Thoracic aorta (tissue), 2 donors: ENCODE data around the gene PARD6G. TPM values are rescaled to one million over a fixed set of nuclear protein-coding genes. Genes with fewer than 3 reads are reported as not detected.

ENCODE experiments used
- ATAC-seq: fragments of 150-250 bp; one replicate; pipeline ENCODE4 v1.8.0; 2017; ENCODE audit warnings: low read depth; ENCODE audit not compliant: insufficient number of reproducible peaks, low FRiP score
- DNase-seq: peaks from one replicate; pipeline ENCODE4 v3.0.0-alpha.2; 2020; ENCODE audit warnings: low spot score
- H3K27ac ChIP-seq, 2 donors: fragments of 200-600 bp; sonication (generic); 1 replicate in 1 of 2; 2 replicates in 1 of 2; pipeline ENCODE4 v1.5.1; 2016; ENCODE audit warnings: mild to moderate bottlenecking in 2 of 2, moderate library complexity in 2 of 2
- H3K27me3 ChIP-seq: fragments of 200-600 bp; sonication (generic); replicated peaks from 2 replicates; pipeline ENCODE4 v1.6.0; 2016; ENCODE audit warnings: mild to moderate bottlenecking; ENCODE audit not compliant: insufficient read depth
- H3K36me3 ChIP-seq: fragments of 200-600 bp; sonication (generic); one replicate; pipeline ENCODE4 v1.5.1; 2016
- H3K4me1 ChIP-seq, 2 donors: fragments of 200-600 bp; sonication (generic); 1 replicate in 1 of 2; 2 replicates in 1 of 2; pipeline versions ENCODE4 v1.5.1 to v1.6.0; 2016; ENCODE audit warnings: low read depth in 2 of 2, mild to moderate bottlenecking in 1 of 2; ENCODE audit not compliant: control insufficient read depth in 1 of 2
- H3K4me3 ChIP-seq: fragments of 200-600 bp; sonication (generic); 2 replicates; pipeline ENCODE4 v1.5.1; 2016; ENCODE audit warnings: mild to moderate bottlenecking
- H3K9me3 ChIP-seq: fragments of 200-600 bp; sonication (generic); 2 replicates; pipeline ENCODE4 v1.5.1; 2016
- CTCF ChIP-seq: fragments of 200-600 bp; sonication (generic); IDR thresholded peaks from one replicate; pipeline ENCODE4 v1.5.1; 2019; ENCODE audit warnings: antibody characterized with exemption
- total RNA-seq, 2 donors: library from RNA; depleted of rRNA; stranded (reverse); fragments of >200 nt; gene quantifications; one replicate each; pipeline versions ENCODE4 v1.1.0 to v1.2.3, GENCODE V29; 2016

Gene PARD6G
- total RNA-seq, 2 donors from 2014 or later: 3.0 to 4.8 TPM

- no peak for DNase-seq
- Histone ChIP-seq H3K4me3 (no peak overlapping the region), H3K27ac (no peak overlapping the region), H3K36me3 (no peaks in the 10 kb centered on the region), H3K27me3 (no peaks in the 10 kb centered on the region), H3K9me3 (peaks cover 12% of the 10 kb centered on the region), H3K4me1 (no peaks in the 10 kb centered on the region)
- no peak for TF ChIP-seq CTCF
- no peak for ATAC-seq
Observed at GRCh38 chr18:80161781-80162417, 85.4 kb downstream of the PARD6G start.

GRCh38 chr18:80159713-80160636 is 87.3 kb downstream of the PARD6G start:
- no peaks in the 10 kb centered on the region for H3K27me3 ChIP-seq
- peaks cover 4% of the 10 kb centered on the region for H3K9me3 ChIP-seq
- no peak overlapping the region for H3K27ac ChIP-seq
- DNase-seq: no peak
- peak overlapping the region; percentile 55 for H3K4me3 ChIP-seq
- H3K36me3 ChIP-seq: no peaks in the 10 kb centered on the region
- H3K4me1 ChIP-seq: no peaks in the 10 kb centered on the region
- TF ChIP-seq CTCF: peak; percentile 42
- no peak for ATAC-seq

GRCh38 chr18:80158365-80158764 is 88.9 kb downstream of the PARD6G start:
- no peak for TF ChIP-seq CTCF
- DNase-seq (no peak), ATAC-seq (no peak)
- H3K27ac ChIP-seq: no peak overlapping the region
- H3K36me3 ChIP-seq: no peaks in the 10 kb centered on the region
- no peaks in the 10 kb centered on the region for H3K27me3 ChIP-seq
- no peak overlapping the region for H3K4me3 ChIP-seq
- H3K9me3 ChIP-seq: no peaks in the 10 kb centered on the region
- H3K4me1 ChIP-seq: no peaks in the 10 kb centered on the region

- ATAC-seq (peak; percentile 75), DNase-seq (peak; percentile 33)
- H3K4me1 ChIP-seq: no peaks in the 10 kb centered on the region
- H3K9me3 ChIP-seq: no peaks in the 10 kb centered on the region
- H3K27ac ChIP-seq: no peak overlapping the region
- H3K36me3 ChIP-seq: no peaks in the 10 kb centered on the region
- no peaks in the 10 kb centered on the region for H3K27me3 ChIP-seq
- TF ChIP-seq CTCF: peak; percentile 93
- no peak overlapping the region for H3K4me3 ChIP-seq
Observed at GRCh38 chr18:80157708-80158343, 89.5 kb downstream of the PARD6G start.

- no peak overlapping the region for H3K27ac ChIP-seq
- no peak for DNase-seq
- H3K4me1 ChIP-seq: no peaks in the 10 kb centered on the region
- peak; percentile 30 for TF ChIP-seq CTCF
- H3K27me3 ChIP-seq: no peaks in the 10 kb centered on the region
- no peak overlapping the region for H3K4me3 ChIP-seq
- H3K9me3 ChIP-seq: no peaks in the 10 kb centered on the region
- no peak for ATAC-seq
- no peaks in the 10 kb centered on the region for H3K36me3 ChIP-seq
Observed at GRCh38 chr18:80154293-80154692, 93.0 kb downstream of the PARD6G start.
